Heart left ventricle (tissue), 16 donors: Measurements from ENCODE around the gene TMC3. TPM values are rescaled to one million over a fixed set of nuclear protein-coding genes. Genes with fewer than 3 reads are reported as not detected.
A peak's percentile ranks its signal among the peaks of the same experiment; 100 is the strongest.

Source experiments
- ATAC-seq, 4 donors: fragments of 200-7000 bp; cut with Tn5 transposase; one replicate each; pipeline ENCODE4 v1.9.1; 2020 to 2022; ENCODE audit warnings: moderate library complexity in 4 of 4, mild to moderate bottlenecking in 3 of 4, moderate number of reproducible peaks in 1 of 4
- DNase-seq, 5 donors: peaks; one replicate each; pipeline ENCODE4 v3.0.0-alpha.2; 2020
- H3K27ac ChIP-seq, 12 donors: fragments of 200-600 bp; sonication (generic) in 4 of 12; one replicate each; pipeline versions ENCODE4 v1.5.0 to v1.8.0; 2016 to 2022; ENCODE audit warnings: mild to moderate bottlenecking in 2 of 12
- H3K27me3 ChIP-seq, 9 donors: fragments of 200-600 bp; sonication (generic) in 2 of 9; one replicate each; pipeline versions ENCODE4 v1.5.1 to v1.8.0; 2016 to 2022; ENCODE audit warnings: mild to moderate bottlenecking in 3 of 9
- H3K36me3 ChIP-seq, 9 donors: fragments of 200-600 bp; sonication (generic) in 2 of 9; one replicate each; pipeline versions ENCODE4 v1.5.0 to v1.8.0; 2018 to 2022; ENCODE audit warnings: mild to moderate bottlenecking in 2 of 9
- H3K4me1 ChIP-seq, 12 donors: fragments of 200-600 bp; sonication (generic) in 4 of 12; one replicate each; pipeline versions ENCODE4 v1.5.0 to v1.8.0; 2016 to 2022; ENCODE audit warnings: mild to moderate bottlenecking in 3 of 12
- H3K4me3 ChIP-seq, 12 donors: fragments of 200-600 bp; sonication (generic) in 4 of 12; one replicate each; pipeline versions ENCODE4 v1.5.0 to v1.8.0; 2017 to 2022; ENCODE audit warnings: mild to moderate bottlenecking in 9 of 12, moderate library complexity in 4 of 12
- H3K9me3 ChIP-seq, 12 donors: fragments of 200-600 bp; sonication (generic) in 4 of 12; one replicate each; pipeline versions ENCODE4 v1.5.0 to v1.8.0; 2016 to 2022; ENCODE audit warnings: mild to moderate bottlenecking in 1 of 12
- CTCF ChIP-seq, 12 donors: fragments of 200-600 bp; sonication (generic) in 4 of 12; IDR thresholded peaks; one replicate each; pipeline versions ENCODE4 v1.5.0 to v1.8.0; 2018 to 2022; ENCODE audit warnings: antibody characterized with exemption in 12 of 12, mild to moderate bottlenecking in 5 of 12
- POLR2A ChIP-seq, 2 donors: fragments of 450-650 bp; IDR thresholded peaks; one replicate each; pipeline ENCODE4 v1.6.1; 2017; ENCODE audit warnings: antibody characterized with exemption in 2 of 2, mild to moderate bottlenecking in 2 of 2, moderate library complexity in 2 of 2
- WGBS, 4 donors: extraction: QIAGEN DNeasy Blood & Tissue Kit in 2 of 4; methylation state at CpG; one replicate each; pipeline versions ENCODE4 v1.1.5 to v1.1.7; 2013 to 2018; 5-methylcytosine and 5-hydroxymethylcytosine counted together
- intact Hi-C, 10 donors: fragments of 100-400 bp; cut with DNase I; formaldehyde crosslinking; loops; one replicate each; pipeline versions ENCODE4 v1.11.1 to v1.14.2; 2022
- polyA plus RNA-seq, 2 donors: library from polyadenylated mRNA; stranded (reverse); fragments of 200-250 nt; gene quantifications; one replicate each; pipeline ENCODE4 v1.2.3, GENCODE V29; 2013
- total RNA-seq, 9 donors: library from RNA; depleted of rRNA in 2 of 9; stranded (reverse); fragments of >200 nt in 2 of 9; fragmentation: NEBNext Ultra II Directional in 3 of 9; extraction: Animal tissue kit (Norgen Biotek cat#: 25700) in 3 of 9; gene quantifications; one replicate each; pipeline versions ENCODE4 v1.1.0 to v1.2.4, GENCODE V29; 2016 to 2023
- donor health status: ischemic (EF 13 %, LVEDD 7.1; RV severe dilation, severe dysfunction).
- donor health status: healthy with polysubstance abuse.
- donor health status: DM: no; HTN: yes; CAD: no.
- donor health status: DM: no; HTN: no; CAD: no.
- donor health status: ischemic (EF 25% LVEDD 6.9; RV normal size, moderate dysfunction).
- donor health status: ischemic (EF 25% LVEDD 5.7; RV mildly dilated, moderate dysfunction).
- donor health status: healthy.
- donor health status: DM: yes; HTN: yes; CAD: no.
- donor health status: ischemic (EF 35%, LVEDD 5.7; RV mildly dilated, moderate dysfunction).
- donor health status: nonischemic (EF 11% LVEDD 7.7; RV severe dilation, severe dysfunction).
- donor health status: DM: yes; HTN: yes; CAD: no.
- donor health status: PGD.
- donor health status: ischemic (EF 29% LVEDD 5.4; RV normal size, mild dysfunction).
- donor health status: nonischemic (EF 23%, LVEDD 6.1; RV moderate dilation, normal function).

Gene TMC3
- total and polyA plus RNA-seq, 11 donors, result 0.19 TPM; not detected in 10

- 78 to 87% (median 84%) methylated on average over 2 of the region's 2 CpGs for WGBS, 4 donors
- DNase-seq (no peak), ATAC-seq (no peak)
- H3K36me3 ChIP-seq, result no peaks in the 10 kb centered on the region
- H3K27ac ChIP-seq, result no peak overlapping the region
- intact Hi-C loops, result loop anchor here in 6 of 10 donors (2.0 to 10.0 kb wide), 6 partner anchors 66 to 788 kb away; partner anchors contain the start of gene MEX3B (in 1 of the 6)
- H3K4me3 ChIP-seq, result no peak overlapping the region
- TF ChIP-seq CTCF (IDR thresholded peaks at IDR 0.05), result no peak
- no peak for TF ChIP-seq POLR2A (IDR thresholded peaks at IDR 0.05)
- H3K9me3 ChIP-seq, result no peaks in the 10 kb centered on the region
- H3K4me1 ChIP-seq, result peaks cover 0 to 10% (median 2%) of the 10 kb centered on the region in 12 donors
- no peaks in the 10 kb centered on the region for H3K27me3 ChIP-seq
Observed at GRCh38 chr15:81411051-81411450, 37.0 kb upstream of the TMC3 start.

DNA sequence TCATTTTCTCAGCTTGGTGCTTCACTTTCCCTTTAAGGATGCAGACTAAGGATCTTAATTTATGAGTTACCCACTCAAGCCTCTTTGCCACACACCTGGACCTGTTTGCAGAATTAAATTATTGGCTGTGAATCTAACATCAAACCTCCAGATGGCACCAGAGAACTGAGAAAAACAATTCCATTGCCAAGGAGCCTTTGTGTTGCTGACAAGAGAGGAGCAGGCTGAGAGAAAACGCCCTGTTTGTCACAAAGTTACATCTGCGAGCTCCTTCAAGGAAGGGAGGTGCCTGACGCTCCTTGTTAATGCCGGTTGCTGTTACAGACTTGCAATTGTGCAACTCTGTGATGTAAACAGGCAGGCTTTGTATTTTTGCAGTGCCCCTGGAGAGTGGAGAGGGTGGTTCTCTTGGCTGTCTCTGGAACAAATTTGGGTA lies 36.3 kb upstream of the TMC3 start:
- H3K9me3 ChIP-seq, result no peaks in the 10 kb centered on the region
- no peak overlapping the region for H3K27ac ChIP-seq
- 0 to 4% (median 1%) methylated on average over 4 of the region's 4 CpGs for WGBS, 4 donors
- H3K4me1 ChIP-seq, result peaks cover 0 to 10% (median 2%) of the 10 kb centered on the region in 12 donors
- H3K27me3 ChIP-seq, result no peaks in the 10 kb centered on the region
- DNase-seq (peak in 4 of 5 donors; percentile 18 to 66 (median 44)), ATAC-seq (peak; percentile 73 to 92 (median 89))
- TF ChIP-seq CTCF (IDR thresholded peaks at IDR 0.05) (peak; percentile 29 to 61 (median 52)), POLR2A (IDR thresholded peaks at IDR 0.05) (no peak)
- no peaks in the 10 kb centered on the region for H3K36me3 ChIP-seq
- intact Hi-C loops, result loop anchor here in 6 of 10 donors (2.0 to 10.0 kb wide), 6 partner anchors 67 to 788 kb away; partner anchors contain the start of gene MEX3B (in 1 of the 6)
- no peak overlapping the region for H3K4me3 ChIP-seq

- 38 to 59% (median 54%) methylated on average over 10 of the region's 10 CpGs for WGBS, 4 donors
- peak in 2 of 5 donors; percentile 13 to 46 for DNase-seq
- no peak overlapping the region for H3K27ac ChIP-seq
- TF ChIP-seq CTCF (IDR thresholded peaks at IDR 0.05) (no peak), POLR2A (IDR thresholded peaks at IDR 0.05) (no peak)
- ATAC-seq, result peak in 3 of 4 donors; percentile 57 to 70 (median 65)
- no peaks in the 10 kb centered on the region for H3K9me3 ChIP-seq
- peaks cover 0 to 10% (median 2%) of the 10 kb centered on the region in 12 donors for H3K4me1 ChIP-seq
- no peak overlapping the region for H3K4me3 ChIP-seq
- no peaks in the 10 kb centered on the region for H3K27me3 ChIP-seq
- intact Hi-C loops, result loop anchor here in 2 of 10 donors (5.0 to 10.0 kb wide), 3 partner anchors 637 to 790 kb away; partner anchors contain the start of gene MEX3B (in 1 of the 2)
- no peaks in the 10 kb centered on the region for H3K36me3 ChIP-seq
Observed at GRCh38 chr15:81407718-81408117, 33.7 kb upstream of the TMC3 start.

DNA sequence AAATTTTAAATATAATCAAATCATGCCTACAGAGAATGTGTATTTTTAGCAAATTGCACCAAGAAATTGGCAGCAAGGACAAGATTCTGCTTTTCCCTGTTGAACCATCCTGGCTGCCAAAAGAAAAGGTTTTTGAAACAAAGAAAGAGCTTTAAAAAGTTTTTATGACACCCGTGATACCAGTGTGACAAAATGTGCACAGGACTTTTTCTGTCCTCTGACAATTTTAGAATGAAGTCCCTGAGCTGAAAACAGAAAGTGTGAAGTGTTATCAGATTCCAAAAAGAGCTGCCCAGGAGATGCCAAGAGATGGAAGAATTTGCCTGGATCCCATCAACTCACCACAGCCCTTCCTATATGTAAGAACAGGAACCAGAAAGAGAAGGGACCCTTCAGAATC lies 33.2 kb upstream of the TMC3 start:
- Histone ChIP-seq H3K4me3 (no peak overlapping the region), H3K4me1 (peaks cover 0 to 10% (median 2%) of the 10 kb centered on the region in 12 donors), H3K9me3 (no peaks in the 10 kb centered on the region), H3K36me3 (no peaks in the 10 kb centered on the region), H3K27ac (no peak overlapping the region), H3K27me3 (no peaks in the 10 kb centered on the region)
- 38 to 47% (median 42%) methylated on average over 1 of the region's 1 CpG for WGBS, 4 donors
- ATAC-seq (no peak), DNase-seq (no peak)
- no peak for TF ChIP-seq POLR2A (IDR thresholded peaks at IDR 0.05)
- TF ChIP-seq CTCF (IDR thresholded peaks at IDR 0.05), result no peak
- intact Hi-C loops, result loop anchor here in 2 of 10 donors (5.0 to 10.0 kb wide), 3 partner anchors 638 to 790 kb away; partner anchors contain the start of gene MEX3B (in 1 of the 2)
